SU-DHL-6 (cell line): Measurements from ENCODE around the gene HIKESHI.

Experiments used
- EZH2phosphoT487 ChIP-seq: fragments of 200-600 bp; sonication (generic), shearing (Covaris generic); conservative IDR thresholded peaks from 2 replicates; pipeline ENCODE4 v1.6.1; 2018; ENCODE audit warnings: mild to moderate bottlenecking, antibody characterized with exemption, low read length, moderate library complexity, mixed read lengths
- TF ChIP-seq, protein P1 (sequence below): fragments of 200-600 bp; sonication (generic); IDR thresholded peaks from one replicate; pipeline ENCODE4 v1.5.1; 2017; ENCODE audit warnings: antibody characterized with exemption, mild to moderate bottlenecking, low read length, moderate library complexity; ENCODE audit not compliant: insufficient read depth, poor library complexity, severe bottlenecking

DNA sequence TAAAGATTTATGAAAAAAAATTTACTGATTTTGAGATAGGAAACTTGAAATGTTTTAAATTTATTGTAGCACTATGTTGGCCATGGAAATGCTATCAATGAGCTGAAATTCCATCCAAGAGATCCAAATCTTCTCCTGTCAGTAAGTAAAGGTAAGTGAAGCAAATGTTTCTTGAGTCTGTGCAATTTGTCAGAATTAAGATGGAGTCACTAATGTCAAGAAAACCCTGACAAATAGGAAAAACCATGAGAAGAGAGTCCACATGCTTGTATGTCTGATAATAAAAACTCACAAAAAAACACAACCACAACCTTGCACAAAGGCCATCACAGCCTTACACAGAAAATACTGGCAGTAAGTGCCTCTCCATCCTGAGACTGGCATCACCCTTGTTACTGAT, 44.6 kb upstream of the HIKESHI start:
- no peak for TF ChIP-seq EZH2phosphoT487
- TF ChIP-seq, protein P1, sequence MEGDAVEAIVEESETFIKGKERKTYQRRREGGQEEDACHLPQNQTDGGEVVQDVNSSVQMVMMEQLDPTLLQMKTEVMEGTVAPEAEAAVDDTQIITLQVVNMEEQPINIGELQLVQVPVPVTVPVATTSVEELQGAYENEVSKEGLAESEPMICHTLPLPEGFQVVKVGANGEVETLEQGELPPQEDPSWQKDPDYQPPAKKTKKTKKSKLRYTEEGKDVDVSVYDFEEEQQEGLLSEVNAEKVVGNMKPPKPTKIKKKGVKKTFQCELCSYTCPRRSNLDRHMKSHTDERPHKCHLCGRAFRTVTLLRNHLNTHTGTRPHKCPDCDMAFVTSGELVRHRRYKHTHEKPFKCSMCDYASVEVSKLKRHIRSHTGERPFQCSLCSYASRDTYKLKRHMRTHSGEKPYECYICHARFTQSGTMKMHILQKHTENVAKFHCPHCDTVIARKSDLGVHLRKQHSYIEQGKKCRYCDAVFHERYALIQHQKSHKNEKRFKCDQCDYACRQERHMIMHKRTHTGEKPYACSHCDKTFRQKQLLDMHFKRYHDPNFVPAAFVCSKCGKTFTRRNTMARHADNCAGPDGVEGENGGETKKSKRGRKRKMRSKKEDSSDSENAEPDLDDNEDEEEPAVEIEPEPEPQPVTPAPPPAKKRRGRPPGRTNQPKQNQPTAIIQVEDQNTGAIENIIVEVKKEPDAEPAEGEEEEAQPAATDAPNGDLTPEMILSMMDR, result no peak
